GM23338 (cell line): Measurements from ENCODE around the gene SLC39A5.

Source experiments
- CTCF ChIP-seq, 2 experiments: fragments of 200-600 bp in 1 of 2; sonication (generic) in 1 of 2; conservative IDR thresholded peaks; 2 replicates each; pipeline versions ENCODE4 v1.5.1 to v1.6.1; 2016 to 2017; ENCODE audit warnings: antibody characterized with exemption in 2 of 2, low read depth in 2 of 2, mild to moderate bottlenecking in 2 of 2, moderate library complexity in 1 of 2
- ETS1 ChIP-seq: IDR thresholded peaks from 2 replicates; pipeline ENCODE4 v1.6.1; 2016; ENCODE audit warnings: antibody characterized with exemption
- EZH2 ChIP-seq: fragments of 200-600 bp; sonication (generic); IDR thresholded peaks from one replicate; pipeline ENCODE4 v1.8.0; 2017; ENCODE audit warnings: antibody characterized with exemption, mild to moderate bottlenecking, low read depth; ENCODE audit not compliant: unreplicated experiment
- NANOG ChIP-seq: IDR thresholded peaks from 2 replicates; pipeline ENCODE4 v1.6.1; 2016; ENCODE audit warnings: antibody characterized with exemption, borderline replicate concordance
- POLR2AphosphoS5 ChIP-seq: IDR thresholded peaks from 2 replicates; pipeline ENCODE4 v1.6.1; 2016; ENCODE audit warnings: antibody characterized with exemption, low read depth
- ZNF331 ChIP-seq: fragments of 250-450 bp; sonication (Bioruptor Pico); IDR thresholded peaks from 2 replicates; pipeline ENCODE4 v1.5.0; 2020; ENCODE audit warnings: low read depth, mild to moderate bottlenecking, moderate library complexity
- TF ChIP-seq, protein P1 (sequence below): IDR thresholded peaks from one replicate; pipeline ENCODE4 v1.6.1; 2018; ENCODE audit warnings: antibody characterized with exemption; ENCODE audit not compliant: unreplicated experiment

DNA sequence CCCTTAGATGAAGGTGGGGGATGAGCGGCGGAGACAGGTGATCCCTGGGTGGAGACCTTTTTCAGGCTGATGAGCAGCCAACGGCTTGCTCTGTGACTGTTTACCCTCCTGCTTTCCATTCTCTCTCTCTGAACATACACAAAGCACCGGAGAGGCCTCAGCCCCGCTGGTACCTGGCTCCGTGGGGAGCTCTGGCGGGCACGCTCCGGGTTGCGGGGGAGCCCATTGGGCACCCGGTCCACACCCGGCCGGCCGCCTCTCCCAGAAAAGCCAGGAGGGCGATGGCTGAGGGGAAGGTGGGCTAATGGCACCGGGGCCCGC is 41.1 kb upstream of the SLC39A5 start:
- no peak for TF ChIP-seq CTCF (conservative IDR thresholded peaks at IDR 0.05; ENCODE audit: low read depth in 2 of 2)
- TF ChIP-seq EZH2, result no peak
- no peak for TF ChIP-seq NANOG
- TF ChIP-seq, protein P1, sequence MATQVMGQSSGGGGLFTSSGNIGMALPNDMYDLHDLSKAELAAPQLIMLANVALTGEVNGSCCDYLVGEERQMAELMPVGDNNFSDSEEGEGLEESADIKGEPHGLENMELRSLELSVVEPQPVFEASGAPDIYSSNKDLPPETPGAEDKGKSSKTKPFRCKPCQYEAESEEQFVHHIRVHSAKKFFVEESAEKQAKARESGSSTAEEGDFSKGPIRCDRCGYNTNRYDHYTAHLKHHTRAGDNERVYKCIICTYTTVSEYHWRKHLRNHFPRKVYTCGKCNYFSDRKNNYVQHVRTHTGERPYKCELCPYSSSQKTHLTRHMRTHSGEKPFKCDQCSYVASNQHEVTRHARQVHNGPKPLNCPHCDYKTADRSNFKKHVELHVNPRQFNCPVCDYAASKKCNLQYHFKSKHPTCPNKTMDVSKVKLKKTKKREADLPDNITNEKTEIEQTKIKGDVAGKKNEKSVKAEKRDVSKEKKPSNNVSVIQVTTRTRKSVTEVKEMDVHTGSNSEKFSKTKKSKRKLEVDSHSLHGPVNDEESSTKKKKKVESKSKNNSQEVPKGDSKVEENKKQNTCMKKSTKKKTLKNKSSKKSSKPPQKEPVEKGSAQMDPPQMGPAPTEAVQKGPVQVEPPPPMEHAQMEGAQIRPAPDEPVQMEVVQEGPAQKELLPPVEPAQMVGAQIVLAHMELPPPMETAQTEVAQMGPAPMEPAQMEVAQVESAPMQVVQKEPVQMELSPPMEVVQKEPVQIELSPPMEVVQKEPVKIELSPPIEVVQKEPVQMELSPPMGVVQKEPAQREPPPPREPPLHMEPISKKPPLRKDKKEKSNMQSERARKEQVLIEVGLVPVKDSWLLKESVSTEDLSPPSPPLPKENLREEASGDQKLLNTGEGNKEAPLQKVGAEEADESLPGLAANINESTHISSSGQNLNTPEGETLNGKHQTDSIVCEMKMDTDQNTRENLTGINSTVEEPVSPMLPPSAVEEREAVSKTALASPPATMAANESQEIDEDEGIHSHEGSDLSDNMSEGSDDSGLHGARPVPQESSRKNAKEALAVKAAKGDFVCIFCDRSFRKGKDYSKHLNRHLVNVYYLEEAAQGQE, result no peak
- TF ChIP-seq POLR2AphosphoS5, result no peak
- TF ChIP-seq ETS1, result no peak
- no peak for TF ChIP-seq ZNF331 (CRISPR knock-in tag)
